Mesothelial cell of epicardium (in vitro differentiated cells): ENCODE data around the gene LUM. TPM values are rescaled to one million over a fixed set of nuclear protein-coding genes. Genes with fewer than 3 reads are reported as not detected.

Experiments used
- DNase-seq, 2 experiments: peaks; one replicate each; pipeline ENCODE4 v3.0.0; 2021; ENCODE audit warnings: low spot score in 2 of 2; ENCODE audit not compliant: unreplicated experiment in 2 of 2
- H3K27ac Mint-ChIP-seq: 2 replicates; pipeline ENCODE4 v1.8.0; 2021; ENCODE audit warnings: mixed read lengths
- H3K27me3 Mint-ChIP-seq: 2 replicates; pipeline ENCODE4 v1.8.0; 2021; ENCODE audit warnings: low read depth, mixed read lengths
- H3K36me3 Mint-ChIP-seq: 2 replicates; pipeline ENCODE4 v1.8.0; 2021; ENCODE audit warnings: mixed read lengths
- H3K4me1 Mint-ChIP-seq: 2 replicates; pipeline ENCODE4 v1.8.0; 2021; ENCODE audit warnings: mixed read lengths
- H3K4me3 Mint-ChIP-seq: 2 replicates; pipeline ENCODE4 v1.8.0; 2021; ENCODE audit warnings: mild to moderate bottlenecking, moderate library complexity, mixed read lengths
- H3K9me3 Mint-ChIP-seq: 2 replicates; pipeline ENCODE4 v1.8.0; 2021; ENCODE audit warnings: mixed read lengths
- CTCF ChIP-seq: fragments of 200-600 bp; sonication (generic); IDR thresholded peaks from one replicate; pipeline ENCODE4 v1.5.0; 2021; ENCODE audit warnings: antibody characterized with exemption; ENCODE audit not compliant: unreplicated experiment
- total RNA-seq: library from RNA; stranded (reverse); gene quantifications from 3 replicates; pipeline ENCODE4 v1.2.1, GENCODE V29; 2021

LUM gene
- total RNA-seq, 1 donor from 2014 or later = 508 TPM

GRCh38 chr12:91099341-91099740, 12.0 kb downstream of the LUM start:
- DNase-seq = no peak
- Mint-ChIP-seq H3K4me3 (no peak overlapping the region), H3K9me3 (peaks cover 19% of the 10 kb centered on the region), H3K36me3 (peaks cover 6% of the 10 kb centered on the region), H3K27ac (peak overlapping the region; percentile 86), H3K4me1 (peaks cover 51% of the 10 kb centered on the region), H3K27me3 (no peaks in the 10 kb centered on the region)
- TF ChIP-seq CTCF = no peak

GRCh38 chr12:91098941-91099340, 12.4 kb downstream of the LUM start:
- no peak for DNase-seq
- TF ChIP-seq CTCF = no peak
- Mint-ChIP-seq H3K9me3 (peaks cover 19% of the 10 kb centered on the region), H3K4me3 (no peak overlapping the region), H3K27me3 (no peaks in the 10 kb centered on the region), H3K4me1 (peaks cover 54% of the 10 kb centered on the region), H3K36me3 (peaks cover 6% of the 10 kb centered on the region), H3K27ac (peak overlapping the region; percentile 86)

- Mint-ChIP-seq H3K4me3 (no peak overlapping the region), H3K27me3 (no peaks in the 10 kb centered on the region), H3K4me1 (peaks cover 54% of the 10 kb centered on the region), H3K9me3 (peaks cover 19% of the 10 kb centered on the region), H3K27ac (no peak overlapping the region), H3K36me3 (peaks cover 4% of the 10 kb centered on the region)
- no peak for DNase-seq
- no peak for TF ChIP-seq CTCF
Measured at GRCh38 chr12:91098461-91098860, 12.8 kb downstream of the LUM start.

- Mint-ChIP-seq H3K36me3 (peaks cover 15% of the 10 kb centered on the region), H3K4me1 (peaks cover 29% of the 10 kb centered on the region), H3K9me3 (peaks cover 37% of the 10 kb centered on the region), H3K27ac (no peak overlapping the region), H3K27me3 (no peaks in the 10 kb centered on the region), H3K4me3 (no peak overlapping the region)
- DNase-seq = no peak
- no peak for TF ChIP-seq CTCF
Measured at GRCh38 chr12:91094957-91095356, 16.3 kb downstream of the LUM start.

- H3K27ac Mint-ChIP-seq = no peak overlapping the region
- H3K9me3 Mint-ChIP-seq = peaks cover 45% of the 10 kb centered on the region
- TF ChIP-seq CTCF = no peak
- no peak for DNase-seq
- H3K4me1 Mint-ChIP-seq = peaks cover 22% of the 10 kb centered on the region
- no peaks in the 10 kb centered on the region for H3K27me3 Mint-ChIP-seq
- H3K36me3 Mint-ChIP-seq = peaks cover 21% of the 10 kb centered on the region
- no peak overlapping the region for H3K4me3 Mint-ChIP-seq
Measured at GRCh38 chr12:91094032-91094662, 17.1 kb downstream of the LUM start.

- Mint-ChIP-seq H3K9me3 (peaks cover 53% of the 10 kb centered on the region), H3K27ac (no peak overlapping the region), H3K4me3 (no peak overlapping the region), H3K27me3 (no peaks in the 10 kb centered on the region), H3K4me1 (peaks cover 16% of the 10 kb centered on the region), H3K36me3 (peaks cover 28% of the 10 kb centered on the region)
- TF ChIP-seq CTCF = no peak
- DNase-seq = no peak
Measured at GRCh38 chr12:91093341-91093740, 18.0 kb downstream of the LUM start.
